Keratinocyte (primary cell): ENCODE data around the gene FAM83B. TPM values are rescaled to one million over a fixed set of nuclear protein-coding genes. Genes with fewer than 3 reads are reported as not detected.
"Not testable (repeated sequence)": the region's sequence is repeated elsewhere in the genome, so short reads cannot be mapped to it uniquely, and the experiment has no call there.

ENCODE experiments used
- DNase-seq: peaks from one replicate; pipeline ENCODE4 v3.0.0-alpha.2; 2011; ENCODE audit warnings: low read depth, missing footprints, low spot score
- FAIRE-seq: peaks from 2 replicates; lab custom pipeline; 2011; peaks lifted over from hg19 to GRCh38; lab: Jason Lieb, UNC
- H2AFZ ChIP-seq: 2 replicates; pipeline ENCODE4 v1.6.0; 2012; ENCODE audit warnings: low read length, control low read depth, inconsistent platforms; ENCODE audit not compliant: control insufficient read depth
- H3K27ac ChIP-seq: 2 replicates; pipeline ENCODE4 v1.5.1; 2011; ENCODE audit warnings: low read length; ENCODE audit not compliant: control insufficient read depth, insufficient read depth
- H3K27me3 ChIP-seq: 3 replicates; pipeline ENCODE4 v1.6.0; 2011; ENCODE audit warnings: low read length; ENCODE audit not compliant: control insufficient read depth, insufficient read depth; ENCODE audit errors: extremely low read depth
- H3K36me3 ChIP-seq, 2 experiments: 2 replicates in 1 of 2; 3 replicates in 1 of 2; pipeline ENCODE4 v1.5.1; 2011; ENCODE audit warnings: low read length in 2 of 2, mild to moderate bottlenecking in 1 of 2; ENCODE audit not compliant: control insufficient read depth in 2 of 2, insufficient read depth in 2 of 2; ENCODE audit errors: extremely low read depth in 1 of 2
- H3K4me1 ChIP-seq: 3 replicates; pipeline ENCODE4 v1.5.1; 2011; ENCODE audit warnings: low read length; ENCODE audit not compliant: control insufficient read depth, insufficient read depth; ENCODE audit errors: extremely low read depth
- H3K4me2 ChIP-seq: 3 replicates; pipeline ENCODE4 v1.6.0; 2011; ENCODE audit warnings: low read depth, low read length; ENCODE audit not compliant: control insufficient read depth, insufficient read depth; ENCODE audit errors: extremely low read depth
- H3K4me3 ChIP-seq, 3 experiments: fragments of 200-600 bp in 1 of 3; sonication (generic) in 1 of 3; 2 replicates in 2 of 3; 3 replicates in 1 of 3; pipeline ENCODE4 v1.5.1; 2011 to 2016; ENCODE audit warnings: low read length in 3 of 3, mild to moderate bottlenecking in 3 of 3, control low read depth in 2 of 3, inconsistent platforms in 1 of 3, low read depth in 1 of 3, mixed read lengths in 1 of 3, mixed run types in 1 of 3, moderate library complexity in 1 of 3; ENCODE audit not compliant: control insufficient read depth in 2 of 3, insufficient read depth in 2 of 3; ENCODE audit errors: extremely low read depth in 1 of 3
- H3K79me2 ChIP-seq: 2 replicates; pipeline ENCODE4 v1.6.0; 2012; ENCODE audit warnings: low read length; ENCODE audit not compliant: control insufficient read depth, insufficient read depth
- H3K9ac ChIP-seq: 3 replicates; pipeline ENCODE4 v1.6.0; 2011; ENCODE audit warnings: low read length; ENCODE audit not compliant: control insufficient read depth, insufficient read depth; ENCODE audit errors: extremely low read depth
- H3K9me1 ChIP-seq: 3 replicates; pipeline ENCODE4 v1.6.0; 2011; ENCODE audit warnings: low read length; ENCODE audit not compliant: control insufficient read depth, insufficient read depth; ENCODE audit errors: extremely low read depth
- H3K9me3 ChIP-seq: 2 replicates; pipeline ENCODE4 v1.5.1; 2012; ENCODE audit warnings: low read depth, low read length; ENCODE audit not compliant: control insufficient read depth
- H4K20me1 ChIP-seq: 3 replicates; pipeline ENCODE4 v1.6.0; 2011; ENCODE audit warnings: low read length; ENCODE audit not compliant: control insufficient read depth, insufficient read depth; ENCODE audit errors: extremely low read depth
- CTCF ChIP-seq, 3 experiments: IDR thresholded peaks in 1 of 3; conservative IDR thresholded peaks in 1 of 3; optimal IDR thresholded peaks in 1 of 3; 2 replicates in 2 of 3; 3 replicates in 1 of 3; pipeline versions ENCODE3 to v1.5.1; 2011; ENCODE audit warnings: low read length in 3 of 3, mild to moderate bottlenecking in 3 of 3, moderate library complexity in 2 of 3, control low read depth in 1 of 3, inconsistent platforms in 1 of 3; ENCODE audit not compliant: insufficient read depth in 2 of 3; ENCODE audit errors: extremely low read depth in 1 of 3
- EZH2 ChIP-seq: IDR thresholded peaks from one replicate; pipeline ENCODE4 v1.6.1; 2012; ENCODE audit warnings: inconsistent platforms, mild to moderate bottlenecking, low read length, moderate library complexity
- dilution Hi-C: fragments of 300-500 bp; cut with MboI; formaldehyde crosslinking; loops from one replicate; pipeline ENCODE4 v1.7.0; 2020; ENCODE audit warnings: low sequenced_read_pairs; ENCODE audit not compliant: extremely low pct_ligation_motif_present
- polyA minus RNA-seq, 3 experiments: library from RNA; depleted of rRNA, polyadenylated mRNA; stranded (reverse); fragments of >200 nt; gene quantifications; 1 replicate in 1 of 3; 2 replicates in 1 of 3; 3 replicates in 1 of 3; pipeline ENCODE4 v1.2.3, GENCODE V29; 2011
- polyA plus RNA-seq, 5 experiments: library from polyadenylated mRNA; depleted of rRNA in 3 of 5; stranded (reverse) in 3 of 5; stranded (forward) in 1 of 5; unstranded in 1 of 5; fragments of >200 nt; gene quantifications; 1 replicate in 1 of 5; 2 replicates in 3 of 5; 3 replicates in 1 of 5; pipeline versions ENCODE4 v1.2.1 to v1.2.3, GENCODE V29; 2011 to 2012; ENCODE audit warnings: missing spikeins in 2 of 5, low read depth in 1 of 5, low replicate concordance in 1 of 5

The FAM83B gene
- polyA plus RNA-seq (19.3 to 30.3 TPM (median 26.5 TPM) in 3 replicates), polyA minus RNA-seq (23.3 to 129 TPM (median 87.9 TPM) in 3 replicates)
- polyA plus RNA-seq (2011; ENCODE audit: low read depth): 17.3 TPM
- 9.3 and 22.6 TPM in 2 replicates for polyA plus RNA-seq (2011; cell fraction: cytosol; rRNA removed)
- 37.4 and 43.7 TPM in 2 replicates for polyA plus RNA-seq (2011; cell fraction: nucleus; rRNA removed)
- polyA plus RNA-seq (2012; ENCODE audit: low replicate concordance): 16.0 and 22.5 TPM in 2 replicates
- 42.2 TPM for polyA minus RNA-seq (2011; cell fraction: cytosol; rRNA and poly(A)+ RNA removed)
- polyA minus RNA-seq (2011; cell fraction: nucleus; rRNA and poly(A)+ RNA removed): 117 and 220 TPM in 2 replicates

- Histone ChIP-seq H3K4me3 (peak within 1 kb of the TSS; percentile 71 to 98 (median 91)), H4K20me1 (peaks cover 3% of the 10 kb centered on the region), H3K4me2 (peak within 1 kb of the TSS; percentile 89), H3K79me2 (peaks cover 37% of the 10 kb centered on the region), H3K9ac (peak within 1 kb of the TSS; percentile 99), H3K9me1 (no peaks in the 10 kb centered on the region), H3K4me1 (peaks cover 23% of the 10 kb centered on the region), H3K36me3 (peaks cover 0 to 6% of the 10 kb centered on the region in 2 experiments), H3K9me3 (no peaks in the 10 kb centered on the region), H3K27me3 (no peaks in the 10 kb centered on the region), H3K27ac (peak within 1 kb of the TSS; percentile 99), H2AFZ (peak within 1 kb of the TSS; percentile 86)
- dilution Hi-C loops: no loop called here
- FAIRE-seq (peak; percentile 96), DNase-seq (peak; percentile 78)
- no peak for TF ChIP-seq EZH2
These were observed at the start of gene FAM83B for GRCh38 chr6:54846243-54846856. FAM83B (plus strand) TSS chr6:54846771; CDS start chr6:54870247, 23,476 bp downstream.

- H3K9me1 ChIP-seq, H3K9ac ChIP-seq, DNase-seq, H2AFZ ChIP-seq, H4K20me1 ChIP-seq, H3K79me2 ChIP-seq, FAIRE-seq, dilution Hi-C loops, H3K4me3 ChIP-seq, H3K4me1 ChIP-seq, H3K4me2 ChIP-seq, H3K9me3 ChIP-seq, H3K36me3 ChIP-seq, H3K27ac ChIP-seq, H3K27me3 ChIP-seq: not testable (repeated sequence)
These were observed 49.7 kb upstream of the FAM83B start for GRCh38 chr6:54796918-54797317.

- no peak overlapping the region for H3K4me2 ChIP-seq
- H3K9ac ChIP-seq: no peak overlapping the region
- TF ChIP-seq CTCF (optimal IDR thresholded peaks at IDR 0.05 in 1 of 3, IDR thresholded peaks at IDR 0.05 in 1 of 3, conservative IDR thresholded peaks at IDR 0.05 in 1 of 3; ENCODE audit: extremely low read depth in 1 of 3, insufficient read depth in 2 of 3, low read length in 3 of 3) (no peak), EZH2 (no peak)
- H3K4me3 ChIP-seq: no peak overlapping the region
- no peaks in the 10 kb centered on the region for H4K20me1 ChIP-seq
- dilution Hi-C loops: no loop called here
- DNase-seq: no peak
- H3K27me3 ChIP-seq: no peaks in the 10 kb centered on the region
- H3K9me3 ChIP-seq: no peaks in the 10 kb centered on the region
- no peaks in the 10 kb centered on the region for H3K36me3 ChIP-seq
- H3K79me2 ChIP-seq: no peaks in the 10 kb centered on the region
- H3K9me1 ChIP-seq: no peaks in the 10 kb centered on the region
- H3K27ac ChIP-seq: no peak overlapping the region
- FAIRE-seq: no peak
- no peak overlapping the region for H2AFZ ChIP-seq
- H3K4me1 ChIP-seq: peaks cover 21% of the 10 kb centered on the region
These were observed 46.4 kb upstream of the FAM83B start for GRCh38 chr6:54800050-54800600.
